ENCODE results near the gene TM9SF2. TPM values are rescaled to one million over a fixed set of nuclear protein-coding genes. Genes with fewer than 3 reads are reported as not detected.

Gene TM9SF2
- total RNA-seq, 3 donors from 2014 or later, result 54.5 to 55.8 (median 55.3) TPM

DNA sequence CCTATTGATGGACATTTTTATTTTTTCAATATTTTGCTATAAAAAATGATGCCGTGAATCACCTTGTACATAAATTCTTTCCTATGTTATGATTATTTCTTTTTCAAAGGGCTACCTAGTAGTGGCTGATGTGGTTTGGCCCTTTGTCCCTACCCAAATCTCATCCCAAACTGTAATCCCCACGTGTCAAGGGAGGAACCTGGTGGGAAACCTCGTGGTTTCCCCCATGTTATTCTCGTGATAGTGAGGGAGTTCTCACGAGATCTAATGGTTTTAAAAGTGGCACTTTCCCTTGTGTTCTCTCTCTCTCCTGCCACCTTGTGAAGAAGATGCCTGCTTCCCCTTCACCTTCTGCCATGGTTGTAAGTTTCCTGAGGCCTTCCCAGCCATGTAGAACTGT is 94.9 kb downstream of the TM9SF2 start:
- no peak for DNase-seq
- no peak overlapping the region for H3K4me3 Mint-ChIP-seq
- no peaks in the 10 kb centered on the region for H3K9me3 Mint-ChIP-seq
- peaks cover 8% of the 10 kb centered on the region for H3K4me1 Mint-ChIP-seq (ENCODE audit: low read depth)
- ATAC-seq, result no peak
- H3K36me3 Mint-ChIP-seq (ENCODE audit: insufficient read depth), result no peaks in the 10 kb centered on the region
- no peaks in the 10 kb centered on the region for H3K27me3 Mint-ChIP-seq (ENCODE audit: low read depth)

DNA sequence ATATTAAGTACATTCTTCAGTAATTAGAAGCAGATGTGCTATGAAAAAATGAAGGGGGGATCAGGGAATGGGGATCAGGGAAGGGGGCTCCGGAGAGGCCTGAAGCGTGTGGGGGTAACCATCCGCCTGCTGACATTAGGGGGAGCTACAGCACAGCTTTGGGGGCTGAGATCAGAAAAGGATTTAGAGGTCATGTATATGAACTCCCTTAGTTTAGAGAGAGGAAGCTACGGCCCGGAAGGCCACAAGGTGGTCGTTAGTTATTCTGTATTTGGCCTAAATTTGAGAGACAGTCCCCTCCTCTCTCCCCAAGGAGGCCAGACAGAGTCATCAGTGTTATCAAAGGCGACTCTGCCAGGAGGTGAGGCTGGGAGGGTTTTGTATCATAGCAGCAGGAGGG is 99.0 kb downstream of the TM9SF2 start:
- H3K4me1 Mint-ChIP-seq (ENCODE audit: low read depth), result peaks cover 26% of the 10 kb centered on the region
- no peak for ATAC-seq
- no peaks in the 10 kb centered on the region for H3K27me3 Mint-ChIP-seq (ENCODE audit: low read depth)
- H3K36me3 Mint-ChIP-seq (ENCODE audit: insufficient read depth), result no peaks in the 10 kb centered on the region
- H3K9me3 Mint-ChIP-seq, result no peaks in the 10 kb centered on the region
- H3K4me3 Mint-ChIP-seq, result no peak overlapping the region
- DNase-seq, result no peak

DNA sequence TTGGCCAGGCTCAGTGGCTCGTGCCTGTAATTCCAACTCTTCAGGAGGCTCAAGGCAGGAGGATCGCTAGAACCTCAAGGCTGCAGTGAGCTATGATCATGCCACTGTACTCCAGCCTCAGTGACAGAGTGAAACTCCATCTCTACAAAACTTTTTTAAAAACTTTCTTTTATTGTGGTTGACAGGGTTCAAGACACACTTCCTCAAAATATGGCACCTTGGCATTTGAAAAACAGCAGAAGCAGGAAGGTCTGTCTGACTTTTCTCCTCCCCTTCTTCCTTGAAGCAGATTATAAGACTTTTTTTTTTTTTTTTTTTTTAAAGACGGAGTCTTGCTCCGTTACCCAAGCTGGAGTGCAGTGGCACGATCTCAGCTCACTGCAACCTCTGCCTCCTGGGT is 100.3 kb downstream of the TM9SF2 start:
- H3K27me3 Mint-ChIP-seq (ENCODE audit: low read depth), result no peaks in the 10 kb centered on the region
- ATAC-seq (no peak), DNase-seq (no peak)
- H3K4me3 Mint-ChIP-seq, result peak overlapping the region; percentile 22
- no peaks in the 10 kb centered on the region for H3K9me3 Mint-ChIP-seq
- H3K36me3 Mint-ChIP-seq (ENCODE audit: insufficient read depth), result no peaks in the 10 kb centered on the region
- H3K4me1 Mint-ChIP-seq (ENCODE audit: low read depth), result peaks cover 32% of the 10 kb centered on the region

GRCh38 chr13:99604636-99605035 is 103.4 kb downstream of the TM9SF2 start:
- DNase-seq (no peak), ATAC-seq (no peak)
- peaks cover 43% of the 10 kb centered on the region for H3K4me1 Mint-ChIP-seq (ENCODE audit: low read depth)
- no peaks in the 10 kb centered on the region for H3K27me3 Mint-ChIP-seq (ENCODE audit: low read depth)
- H3K9me3 Mint-ChIP-seq, result no peaks in the 10 kb centered on the region
- no peak overlapping the region for H3K4me3 Mint-ChIP-seq
- H3K36me3 Mint-ChIP-seq (ENCODE audit: insufficient read depth), result no peaks in the 10 kb centered on the region

GRCh38 chr13:99605420-99606323 is 104.4 kb downstream of the TM9SF2 start:
- DNase-seq (peak; percentile 33), ATAC-seq (peak; percentile 58 to 66)
- Mint-ChIP-seq H3K27me3 (ENCODE audit: low read depth) (no peaks in the 10 kb centered on the region), H3K4me1 (ENCODE audit: low read depth) (peaks cover 43% of the 10 kb centered on the region), H3K36me3 (ENCODE audit: insufficient read depth) (no peaks in the 10 kb centered on the region), H3K9me3 (no peaks in the 10 kb centered on the region), H3K4me3 (peak overlapping the region; percentile 87)

- Mint-ChIP-seq H3K36me3 (ENCODE audit: insufficient read depth) (no peaks in the 10 kb centered on the region), H3K27me3 (ENCODE audit: low read depth) (no peaks in the 10 kb centered on the region), H3K9me3 (no peaks in the 10 kb centered on the region), H3K4me1 (ENCODE audit: low read depth) (peaks cover 38% of the 10 kb centered on the region), H3K4me3 (peak within 1 kb of the TSS; percentile 87)
- ATAC-seq, result peak; percentile 91 to 93
- peak; percentile 92 for DNase-seq
Observed at GRCh38 chr13:99606324-99607066, 105.2 kb downstream of the TM9SF2 start, which contains the start of gene CLYBL. CLYBL (plus strand) TSS chr13:99606690.

GRCh38 chr13:99608345-99608744 is 107.1 kb downstream of the TM9SF2 start:
- Mint-ChIP-seq H3K9me3 (no peaks in the 10 kb centered on the region), H3K27me3 (ENCODE audit: low read depth) (no peaks in the 10 kb centered on the region), H3K4me1 (ENCODE audit: low read depth) (peaks cover 29% of the 10 kb centered on the region), H3K36me3 (ENCODE audit: insufficient read depth) (no peaks in the 10 kb centered on the region), H3K4me3 (peak overlapping the region; percentile 62)
- no peak for ATAC-seq
- no peak for DNase-seq

DNA sequence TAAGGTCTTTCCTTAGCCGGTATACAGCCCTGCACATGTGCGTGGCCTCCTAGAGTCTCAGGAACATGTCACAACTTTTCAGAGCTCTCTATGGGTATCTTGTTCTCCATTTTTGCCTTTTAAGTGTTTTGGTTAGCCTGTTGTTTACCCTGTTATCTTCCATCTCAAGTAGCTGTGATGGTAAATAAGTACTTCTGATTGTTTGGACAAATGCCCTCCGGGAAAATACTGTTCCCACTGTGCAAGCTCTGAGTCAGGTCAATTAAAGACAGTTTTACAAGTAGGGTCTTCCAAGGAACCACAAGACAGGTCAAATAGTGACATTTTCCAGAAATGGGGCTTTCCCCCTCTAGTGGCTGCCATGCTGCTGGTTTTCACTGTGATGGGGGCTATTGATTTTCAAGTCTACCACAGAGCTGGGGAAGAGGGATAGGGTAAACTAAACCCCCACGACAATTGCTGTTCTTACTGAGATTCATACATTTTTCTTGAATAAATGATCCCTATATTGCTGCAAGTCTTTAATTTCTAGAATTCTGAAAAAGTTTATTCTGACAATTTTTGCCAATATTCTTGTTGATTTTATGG is 109.5 kb downstream of the TM9SF2 start:
- Mint-ChIP-seq H3K4me3 (no peak overlapping the region), H3K4me1 (ENCODE audit: low read depth) (peaks cover 33% of the 10 kb centered on the region), H3K27me3 (ENCODE audit: low read depth) (no peaks in the 10 kb centered on the region), H3K9me3 (no peaks in the 10 kb centered on the region), H3K36me3 (ENCODE audit: insufficient read depth) (no peaks in the 10 kb centered on the region)
- no peak for DNase-seq
- ATAC-seq, result no peak

Other genes with a start within 250 kb of the TM9SF2 start
- gene GPR18, start 243.1 kb upstream of the TM9SF2 start, total RNA-seq, result 1 to 10 TPM; 3.3 to 4.0 (median 3.9) TPM
- 10 to 100 TPM; 48.6 to 86.8 (median 65.7) TPM for gene GPR183, start 194.1 kb upstream of the TM9SF2 start, total RNA-seq
- gene CLYBL, start 105.2 kb downstream of the TM9SF2 start, total RNA-seq, result 1 to 10 TPM; 2.2 to 3.1 (median 2.7) TPM

All from activated T-cell treated with anti-CD3 and anti-CD28 coated beads, Interleukin-2, amount 50 U/mL, for 4 hours (primary cell).